Bronchial epithelial cell (primary cell): Measurements from ENCODE around the gene IFITM10. TPM values are rescaled to one million over a fixed set of nuclear protein-coding genes. Genes with fewer than 3 reads are reported as not detected.

Source experiments
- DNase-seq: peaks from one replicate; pipeline ENCODE4 v3.0.0-alpha.2; 2010; ENCODE audit warnings: low read depth
- FAIRE-seq: peaks from 2 replicates; lab custom pipeline; 2011; peaks lifted over from hg19 to GRCh38; lab: Jason Lieb, UNC
- H3K27me3 ChIP-seq: 2 replicates; pipeline ENCODE4 v1.5.1; 2011; ENCODE audit warnings: low read length; ENCODE audit not compliant: control insufficient read depth, insufficient read depth
- H3K36me3 ChIP-seq: 2 replicates; pipeline ENCODE4 v1.5.1; 2011; ENCODE audit warnings: low read length; ENCODE audit not compliant: control insufficient read depth, insufficient read depth
- H3K4me3 ChIP-seq: 2 replicates; pipeline ENCODE4 v1.5.1; 2011; ENCODE audit warnings: mild to moderate bottlenecking, low read depth, low read length, control low read depth
- CTCF ChIP-seq: IDR thresholded peaks from 2 replicates; pipeline ENCODE4 v1.5.1; 2011; ENCODE audit warnings: mild to moderate bottlenecking, moderate library complexity, low read length, control low read depth, inconsistent platforms; ENCODE audit not compliant: insufficient read depth, severe bottlenecking
- total RNA-seq: library from RNA; depleted of rRNA; stranded (reverse); fragments of >200 nt; gene quantifications from 2 replicates; pipeline ENCODE4 v1.2.1, GENCODE V29; 2014

Gene IFITM10
- total RNA-seq, 1 donor from 2014 or later: 1.3 TPM

DNA sequence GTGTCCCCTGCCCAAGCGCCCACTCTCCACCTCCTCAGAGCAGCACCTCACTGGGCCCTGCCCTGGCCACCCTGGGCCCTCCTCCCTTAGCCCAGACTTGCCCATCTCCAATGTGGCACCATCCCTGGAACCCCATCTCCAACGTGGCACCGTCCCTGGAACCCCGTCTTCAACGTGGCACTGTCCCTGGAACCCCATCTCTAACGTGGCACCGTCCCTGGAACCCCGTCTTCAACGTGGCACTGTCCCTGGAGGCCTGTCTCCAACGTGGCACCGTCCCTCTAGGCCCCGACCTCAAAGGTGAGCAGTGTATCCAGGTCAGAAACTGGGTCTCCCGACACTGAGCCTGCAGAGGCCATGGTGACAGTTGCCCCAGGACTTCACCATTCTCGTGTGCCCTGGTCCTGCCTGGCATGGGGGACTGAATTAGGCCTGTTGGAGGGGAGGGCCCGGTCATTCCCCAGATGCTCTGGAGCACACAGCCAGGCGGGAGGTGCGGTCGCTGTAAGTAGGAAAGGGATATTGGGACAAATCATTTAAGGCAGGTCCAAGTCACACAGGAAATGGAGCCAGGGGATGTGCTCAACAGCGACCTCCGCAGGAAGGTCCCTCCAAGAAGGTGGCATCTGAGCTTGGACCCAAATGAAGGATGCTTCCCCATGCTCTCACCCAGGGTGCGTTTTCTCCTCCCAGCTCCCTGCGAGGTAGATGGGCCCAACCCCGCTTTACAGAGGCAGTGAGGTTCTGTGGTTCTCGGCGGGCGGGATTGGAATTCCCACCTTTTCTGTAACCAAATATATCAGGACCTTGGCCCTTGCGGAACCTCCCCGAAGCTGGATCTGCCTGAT, 15.7 kb upstream of the IFITM10 start:
- H3K36me3 ChIP-seq: peaks cover 9% of the 10 kb centered on the region
- no peak for DNase-seq
- TF ChIP-seq CTCF: peak; percentile 12
- FAIRE-seq: no peak
- no peak overlapping the region for H3K4me3 ChIP-seq
- H3K27me3 ChIP-seq: no peaks in the 10 kb centered on the region

GRCh38 chr11:1763796-1764661, 13.6 kb upstream of the IFITM10 start, which contains the start of gene CTSD:
Gene CTSD (minus strand): TSS chr11:1763927. CDS start chr11:1763859, 68 bp downstream.
- Histone ChIP-seq H3K4me3 (peak within 1 kb of the TSS; percentile 94), H3K36me3 (peaks cover 29% of the 10 kb centered on the region), H3K27me3 (no peaks in the 10 kb centered on the region)
- peak; percentile 22 for DNase-seq
- FAIRE-seq: no peak
- TF ChIP-seq CTCF: peak; percentile 6

- peaks cover 35% of the 10 kb centered on the region for H3K36me3 ChIP-seq
- peak overlapping the region; percentile 94 for H3K4me3 ChIP-seq
- no peak for TF ChIP-seq CTCF
- no peaks in the 10 kb centered on the region for H3K27me3 ChIP-seq
- DNase-seq: no peak
- FAIRE-seq: no peak
Observed at GRCh38 chr11:1763336-1763795, 13.0 kb upstream of the IFITM10 start.

DNA sequence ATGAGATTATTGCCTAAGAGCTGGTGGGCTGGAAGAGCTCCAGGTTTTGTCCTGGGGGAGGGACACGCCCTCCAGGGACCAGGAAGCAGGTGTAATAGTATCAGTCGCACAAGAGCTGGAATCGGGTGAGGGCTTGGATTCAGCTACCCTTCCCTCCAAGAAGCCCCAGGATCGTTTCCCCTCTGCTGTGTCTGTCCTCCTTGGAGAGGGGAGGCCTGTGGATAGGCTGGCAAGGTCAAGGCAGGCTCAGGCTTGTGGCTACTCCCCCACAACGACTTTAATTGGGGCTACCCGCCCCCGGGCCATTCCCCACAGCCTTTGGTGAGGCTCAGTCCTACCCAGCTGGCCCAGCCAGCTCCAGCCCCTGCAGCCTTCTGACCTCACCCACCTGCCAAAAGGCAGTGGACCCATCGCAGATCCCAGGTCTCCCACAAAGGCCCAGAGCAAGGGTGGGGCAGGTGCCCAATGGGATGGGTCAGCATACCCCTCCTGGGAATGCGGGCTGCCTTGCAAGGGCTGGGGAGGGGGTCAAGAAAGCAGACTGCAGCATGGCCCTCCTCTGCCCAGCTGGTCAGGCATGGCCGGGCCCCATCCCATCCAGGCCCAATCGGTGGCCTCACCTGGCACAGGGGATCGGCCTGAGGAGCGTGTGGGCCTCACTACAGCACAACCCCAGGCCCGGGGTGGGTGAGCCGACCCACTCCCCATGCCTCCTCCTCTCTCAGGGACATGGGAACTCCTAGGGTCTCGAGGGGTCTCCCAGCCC, 12.3 kb upstream of the IFITM10 start:
- no peaks in the 10 kb centered on the region for H3K27me3 ChIP-seq
- DNase-seq (peak; percentile 78), FAIRE-seq (peak; percentile 68)
- peaks cover 35% of the 10 kb centered on the region for H3K36me3 ChIP-seq
- TF ChIP-seq CTCF: no peak
- H3K4me3 ChIP-seq: peak overlapping the region; percentile 94

DNA sequence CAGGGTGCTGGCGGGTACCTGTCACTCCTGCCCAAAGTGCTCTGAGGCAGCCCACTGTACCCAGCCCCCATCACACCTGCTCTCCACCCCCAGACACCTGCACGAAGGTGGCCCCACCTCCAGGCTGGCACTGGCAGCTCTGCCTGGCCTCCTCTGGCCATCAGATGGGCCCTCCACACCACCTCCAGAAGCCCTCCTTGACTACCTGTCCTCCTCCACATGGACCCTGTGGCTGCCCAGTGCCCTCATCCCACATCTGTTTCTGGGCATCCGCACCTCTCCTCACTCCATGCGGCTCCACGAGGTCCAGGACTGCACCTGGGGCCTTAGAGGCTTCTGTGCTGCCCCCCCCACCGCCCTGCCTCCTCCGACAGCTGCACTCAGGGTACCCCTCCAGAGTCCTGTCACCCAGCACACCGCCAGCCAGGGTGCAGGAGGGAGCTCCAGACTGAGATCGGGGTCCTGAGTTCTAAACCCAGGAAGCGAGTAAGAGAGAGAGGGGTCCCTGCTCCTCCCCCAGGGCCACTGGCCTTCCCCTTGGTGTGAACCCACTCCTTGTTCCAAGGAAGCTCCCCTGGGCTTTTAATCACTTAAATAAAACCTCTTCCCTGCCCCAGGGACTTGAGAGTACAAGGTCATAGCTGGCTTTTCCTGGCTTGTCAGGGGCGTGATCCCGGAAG, 11.6 kb upstream of the IFITM10 start:
- FAIRE-seq: no peak
- TF ChIP-seq CTCF: no peak
- Histone ChIP-seq H3K27me3 (no peaks in the 10 kb centered on the region), H3K36me3 (peaks cover 40% of the 10 kb centered on the region), H3K4me3 (peak overlapping the region; percentile 94)
- no peak for DNase-seq
